Body of pancreas (tissue), 4 donors: ENCODE data around the gene ADGRF3.
A peak's percentile ranks its signal among the peaks of the same experiment; 100 is the strongest.

Source experiments
- CTCF ChIP-seq, 7 experiments: fragments of 450-650 bp in 4 of 7; fragments of 200-600 bp in 3 of 7; sonication (generic) in 3 of 7; IDR thresholded peaks; one replicate each; pipeline ENCODE4 v1.5.1; 2016 to 2019; ENCODE audit warnings: antibody characterized with exemption in 7 of 7
- POLR2A ChIP-seq, 3 donors: fragments of 450-650 bp; IDR thresholded peaks; one replicate each; pipeline ENCODE4 v1.6.1; 2016; ENCODE audit warnings: antibody characterized with exemption in 3 of 3, mild to moderate bottlenecking in 2 of 3

DNA sequence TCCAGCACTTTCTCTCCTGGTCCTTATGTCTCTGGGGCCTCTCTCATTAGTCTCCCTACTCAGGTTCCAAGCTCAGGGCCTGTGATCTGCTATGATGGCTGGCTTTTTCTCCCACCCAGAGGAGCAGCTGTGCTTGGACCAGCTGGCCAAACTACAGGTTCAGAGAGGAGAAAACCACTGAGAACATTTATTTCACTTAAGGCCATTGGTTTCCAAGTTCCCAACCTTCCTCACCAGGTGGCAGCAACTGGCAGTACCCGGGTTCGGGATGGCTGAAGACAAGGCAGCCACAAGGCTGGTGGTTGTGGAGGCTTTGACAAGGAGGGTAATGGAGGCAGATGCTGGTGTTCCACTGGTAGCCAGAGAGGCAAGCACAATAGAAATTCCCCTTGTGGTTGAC is 30.5 kb downstream of the ADGRF3 start:
- TF ChIP-seq CTCF (IDR thresholded peaks at IDR 0.05) (peak in 1 of 7 experiments; percentile 20), POLR2A (IDR thresholded peaks at IDR 0.05) (no peak)
